Kidney (tissue), 14 donors: ENCODE data around the gene SHROOM4. TPM values are rescaled to one million over a fixed set of nuclear protein-coding genes. Genes with fewer than 3 reads are reported as not detected.

ENCODE experiments used
- DNase-seq, 5 donors: peaks; one replicate each; pipeline ENCODE4 v3.0.0-alpha.2; 2013 to 2020
- FAIRE-seq: peaks from 2 replicates; lab custom pipeline; 2012; peaks lifted over from hg19 to GRCh38; lab: Jason Lieb, UNC
- H3K27ac ChIP-seq, 2 donors: one replicate each; pipeline ENCODE4 v1.7.0; 2013; ENCODE audit warnings: low read depth in 2 of 2, low read length in 2 of 2, inconsistent platforms in 1 of 2
- H3K27me3 ChIP-seq: one replicate; pipeline ENCODE4 v1.7.1; 2013; ENCODE audit warnings: low read length, inconsistent platforms; ENCODE audit not compliant: control insufficient read depth, insufficient read depth
- H3K36me3 ChIP-seq, 3 donors: one replicate each; pipeline versions ENCODE4 v1.7.0 to v1.7.1; 2013; ENCODE audit warnings: low read length in 3 of 3, control low read depth in 1 of 3, inconsistent platforms in 1 of 3; ENCODE audit not compliant: insufficient read depth in 3 of 3, control insufficient read depth in 2 of 3
- H3K4me1 ChIP-seq, 3 donors: one replicate each; pipeline versions ENCODE4 v1.7.0 to v1.7.1; 2013; ENCODE audit warnings: low read length in 3 of 3, inconsistent platforms in 1 of 3, low read depth in 1 of 3; ENCODE audit not compliant: control insufficient read depth in 2 of 3, insufficient read depth in 2 of 3
- H3K4me3 ChIP-seq, 3 donors: one replicate each; pipeline versions ENCODE4 v1.7.0 to v1.8.1; 2013; ENCODE audit warnings: low read length in 3 of 3, control low read depth in 1 of 3, inconsistent platforms in 1 of 3
- H3K9ac ChIP-seq, 3 donors: one replicate each; pipeline versions ENCODE4 v1.7.0 to v1.7.1; 2013; ENCODE audit warnings: low read length in 3 of 3, control low read depth in 1 of 3, inconsistent platforms in 1 of 3
- H3K9me3 ChIP-seq, 3 donors: one replicate each; pipeline versions ENCODE4 v1.7.0 to v1.7.1; 2013; ENCODE audit warnings: low read length in 3 of 3, control low read depth in 1 of 3, inconsistent platforms in 1 of 3; ENCODE audit not compliant: control insufficient read depth in 2 of 3, insufficient read depth in 1 of 3
- CTCF ChIP-seq: IDR thresholded peaks from 3 replicates; pipeline ENCODE4 v1.5.1; 2012; ENCODE audit warnings: mild to moderate bottlenecking, moderate library complexity, borderline replicate concordance; ENCODE audit not compliant: insufficient read depth; ENCODE audit errors: extremely low read depth
- intact Hi-C: fragments of 100-400 bp; cut with DNase I; formaldehyde crosslinking; loops from one replicate; pipeline ENCODE4 v1.11.1; 2022
- polyA plus RNA-seq: library from polyadenylated mRNA; stranded (reverse); fragments of 350-450 nt; fragmentation: Illumina TruSeq; extraction: RNeasy Lipid Tissue Mini Kit (QIAGEN cat#74804); gene quantifications from one replicate; pipeline ENCODE4 v1.2.3, GENCODE V29; 2014; ENCODE audit warnings: low read depth, low replicate concordance; ENCODE audit not compliant: insufficient read depth
- total RNA-seq: library from RNA; stranded (reverse); fragmentation: NEBNext Ultra II Directional; extraction: Animal tissue kit (Norgen Biotek cat#: 25700); gene quantifications from one replicate; pipeline ENCODE4 v1.2.1, GENCODE V29; 2021
- donor health status: control.
- donor health status: control.
- donor health status: control.
- donor health status: control.
- donor health status: control.
- donor health status: DM: yes; HTN: yes; CAD: no.
- donor health status: Normal renal cell carcinoma (clear cell type).

Gene SHROOM4
- total and polyA plus RNA-seq, 2 donors from 2014 or later, result 5.7 to 21.8 TPM

GRCh38 chrX:50799531-50799961 is 14.4 kb downstream of the SHROOM4 start:
- Histone ChIP-seq H3K4me3 (no peak overlapping the region), H3K9me3 (no peaks in the 10 kb centered on the region), H3K27me3 (peaks cover 3% of the 10 kb centered on the region), H3K36me3 (no peaks in the 10 kb centered on the region), H3K27ac (peak overlapping the region; percentile 47 to 53), H3K4me1 (peaks cover 0 to 14% (median 13%) of the 10 kb centered on the region in 3 donors), H3K9ac (no peak overlapping the region)
- peak in 4 of 5 donors; percentile 31 to 61 (median 41) for DNase-seq
- no peak for FAIRE-seq
- intact Hi-C loops, result no loop called here
- no peak for TF ChIP-seq CTCF

DNA sequence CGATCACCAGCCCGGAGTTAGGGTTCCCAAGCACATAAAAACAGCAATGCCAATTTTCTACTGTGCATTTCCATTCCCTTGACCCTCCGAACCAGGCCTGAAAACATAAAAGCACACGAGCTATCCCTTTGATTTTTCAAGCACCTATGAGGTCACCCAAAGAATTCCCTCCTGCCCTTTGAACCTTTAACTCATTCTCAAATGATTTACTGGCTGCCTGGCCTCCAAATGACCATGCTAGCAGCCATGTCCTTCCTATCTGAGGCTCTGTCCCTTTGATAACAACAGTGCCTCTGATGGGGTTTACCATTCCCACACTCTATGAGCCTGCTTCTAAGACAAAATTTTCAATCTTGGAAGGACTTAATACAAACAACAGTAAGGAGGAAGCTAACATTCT is 15.2 kb downstream of the SHROOM4 start:
- Histone ChIP-seq H3K4me3 (no peak overlapping the region), H3K4me1 (peaks cover 0 to 14% (median 13%) of the 10 kb centered on the region in 3 donors), H3K9me3 (no peaks in the 10 kb centered on the region), H3K9ac (no peak overlapping the region), H3K36me3 (no peaks in the 10 kb centered on the region), H3K27ac (peak overlapping the region; percentile 47 to 53), H3K27me3 (peaks cover 3% of the 10 kb centered on the region)
- no peak for TF ChIP-seq CTCF
- intact Hi-C loops, result no loop called here
- FAIRE-seq (no peak), DNase-seq (no peak)

- Histone ChIP-seq H3K36me3 (no peaks in the 10 kb centered on the region), H3K27me3 (no peaks in the 10 kb centered on the region), H3K9me3 (no peaks in the 10 kb centered on the region), H3K4me1 (no peaks in the 10 kb centered on the region), H3K27ac (no peak overlapping the region), H3K4me3 (no peak overlapping the region), H3K9ac (no peak overlapping the region)
- FAIRE-seq (no peak), DNase-seq (no peak)
- no peak for TF ChIP-seq CTCF
- intact Hi-C loops, result no loop called here
Measured at GRCh38 chrX:50787099-50787498, 26.9 kb downstream of the SHROOM4 start.

GRCh38 chrX:50780144-50780543 is 33.9 kb downstream of the SHROOM4 start:
- peaks cover 0 to 4% (median 0%) of the 10 kb centered on the region in 3 donors for H3K4me1 ChIP-seq
- FAIRE-seq (no peak), DNase-seq (no peak)
- H3K27me3 ChIP-seq, result peaks cover 2% of the 10 kb centered on the region
- H3K9me3 ChIP-seq, result no peaks in the 10 kb centered on the region
- H3K9ac ChIP-seq, result no peak overlapping the region
- no peak for TF ChIP-seq CTCF
- no peak overlapping the region for H3K4me3 ChIP-seq
- H3K36me3 ChIP-seq, result no peaks in the 10 kb centered on the region
- intact Hi-C loops, result no loop called here
- H3K27ac ChIP-seq, result no peak overlapping the region
